G401.6 (cell line): ENCODE measurements around the gene RGS9.
"Not testable (repeated sequence)": the region's sequence is repeated elsewhere in the genome, so short reads cannot be mapped to it uniquely, and the experiment has no call there.

ENCODE experiments used
- FAIRE-seq: peaks from 2 replicates; lab custom pipeline; 2012; peaks lifted over from hg19 to GRCh38; lab: Jason Lieb, UNC

Gene RGS9

GRCh38 chr17:65183736-65184135 is 46.6 kb downstream of the RGS9 start:
- no peak for FAIRE-seq

- no peak for FAIRE-seq
These were observed 47.2 kb downstream of the RGS9 start for GRCh38 chr17:65184235-65184959.

GRCh38 chr17:65185062-65185461 is 47.9 kb downstream of the RGS9 start:
- no peak for FAIRE-seq

GRCh38 chr17:65185668-65186382 is 48.7 kb downstream of the RGS9 start:
- no peak for FAIRE-seq

- no peak for FAIRE-seq
These were observed 53.4 kb downstream of the RGS9 start for GRCh38 chr17:65190467-65191097.

GRCh38 chr17:65191811-65192740 is 54.9 kb downstream of the RGS9 start:
- no peak for FAIRE-seq

- FAIRE-seq: no peak
These were observed 56.1 kb downstream of the RGS9 start for GRCh38 chr17:65193305-65193704.

GRCh38 chr17:65193716-65194293 is 56.6 kb downstream of the RGS9 start:
- FAIRE-seq: no peak

- no peak for FAIRE-seq
These were observed 57.6 kb downstream of the RGS9 start for GRCh38 chr17:65194670-65195334.

- FAIRE-seq: no peak
These were observed 58.5 kb downstream of the RGS9 start for GRCh38 chr17:65195716-65196115.

- FAIRE-seq: no peak
These were observed 59.4 kb downstream of the RGS9 start for GRCh38 chr17:65196617-65197016.

- FAIRE-seq: no peak
These were observed 60.0 kb downstream of the RGS9 start for GRCh38 chr17:65197201-65197600.

GRCh38 chr17:65198653-65199382 is 61.6 kb downstream of the RGS9 start:
- FAIRE-seq: peak; percentile 94

GRCh38 chr17:65201331-65201730 is 64.2 kb downstream of the RGS9 start:
- no peak for FAIRE-seq

- FAIRE-seq: no peak
These were observed 65.8 kb downstream of the RGS9 start for GRCh38 chr17:65202844-65203571.

- no peak for FAIRE-seq
These were observed 66.8 kb downstream of the RGS9 start for GRCh38 chr17:65204001-65204400.

- peak; percentile 87 for FAIRE-seq
These were observed 68.5 kb downstream of the RGS9 start for GRCh38 chr17:65205655-65206054.

GRCh38 chr17:65207448-65207847 is 70.3 kb downstream of the RGS9 start:
- FAIRE-seq: not testable (repeated sequence)

- no peak for FAIRE-seq
These were observed 71.5 kb downstream of the RGS9 start for GRCh38 chr17:65208717-65209116.

GRCh38 chr17:65218261-65218660 is 81.1 kb downstream of the RGS9 start:
- no peak for FAIRE-seq
